Esophagus muscularis mucosa (tissue), 4 donors: ENCODE results near the gene ST8SIA2. TPM values are rescaled to one million over a fixed set of nuclear protein-coding genes. Genes with fewer than 3 reads are reported as not detected.

Source experiments
- DNase-seq: peaks from one replicate; pipeline ENCODE4 v3.0.0-alpha.2; 2017; ENCODE audit errors: extremely low spot score
- H3K27ac ChIP-seq, 4 donors: fragments of 200-600 bp; sonication (generic); replicated peaks in 1 of 4; 1 replicate in 3 of 4; 2 replicates in 1 of 4; pipeline ENCODE4 v1.5.1; 2016 to 2019; ENCODE audit warnings: mild to moderate bottlenecking in 1 of 4
- H3K27me3 ChIP-seq, 4 donors: fragments of 200-600 bp; sonication (generic); one replicate each; pipeline versions ENCODE4 v1.5.1 to v1.6.0; 2016 to 2019
- H3K36me3 ChIP-seq, 4 donors: fragments of 200-600 bp; sonication (generic); one replicate each; pipeline ENCODE4 v1.5.1; 2016 to 2019
- H3K4me1 ChIP-seq, 4 donors: fragments of 200-600 bp; sonication (generic); one replicate each; pipeline ENCODE4 v1.5.1; 2016 to 2019
- H3K4me3 ChIP-seq, 4 donors: fragments of 200-600 bp; sonication (generic); 1 replicate in 2 of 4; 2 replicates in 2 of 4; pipeline ENCODE4 v1.5.1; 2016 to 2019; ENCODE audit warnings: mild to moderate bottlenecking in 4 of 4, moderate library complexity in 1 of 4
- H3K9me3 ChIP-seq, 4 donors: fragments of 200-600 bp; sonication (generic); 1 replicate in 3 of 4; 2 replicates in 1 of 4; pipeline ENCODE4 v1.5.1; 2016 to 2019
- CTCF ChIP-seq, 3 experiments: fragments of 200-600 bp in 2 of 3; fragments of 450-650 bp in 1 of 3; sonication (generic) in 2 of 3; IDR thresholded peaks; one replicate each; pipeline ENCODE4 v1.5.1; 2017 to 2019; ENCODE audit warnings: antibody characterized with exemption in 3 of 3, mild to moderate bottlenecking in 2 of 3, moderate library complexity in 1 of 3
- EP300 ChIP-seq: sonication (generic); formaldehyde crosslinking; IDR thresholded peaks from one replicate; pipeline ENCODE4 v1.6.1; 2017; ENCODE audit warnings: antibody characterized with exemption
- POLR2A ChIP-seq: fragments of 450-650 bp; IDR thresholded peaks from one replicate; pipeline ENCODE4 v1.6.1; 2017; ENCODE audit warnings: antibody characterized with exemption, moderate library complexity, mild to moderate bottlenecking, low read depth
- POLR2AphosphoS5 ChIP-seq, 2 donors: sonication (generic); formaldehyde crosslinking; IDR thresholded peaks; one replicate each; pipeline ENCODE4 v1.6.1; 2017; ENCODE audit warnings: antibody characterized with exemption in 2 of 2
- WGBS: methylation state at CpG from one replicate; pipeline ENCODE4 v1.1.5; 2018; 5-methylcytosine and 5-hydroxymethylcytosine counted together
- intact Hi-C: fragments of 100-400 bp; cut with DNase I; formaldehyde crosslinking; loops from one replicate; pipeline ENCODE4 v1.15.1; 2023
- total RNA-seq, 4 donors: library from RNA; depleted of rRNA; stranded (reverse); fragments of >200 nt; gene quantifications; one replicate each; pipeline versions ENCODE4 v1.1.0 to v1.2.1, GENCODE V29; 2016

The ST8SIA2 gene
- total RNA-seq = under 1 TPM in 3 of 4 donors, not detected in 1; 0.13 to 0.57 (median 0.50) TPM

GRCh38 chr15:92393071-92393979, at the start of gene ST8SIA2:
Gene ST8SIA2, plus strand, starts transcription at chr15:92393881. Its CDS starts 184 bp downstream, at chr15:92394065.
- H3K4me3 ChIP-seq = peak within 1 kb of the TSS; percentile 29 to 38 (median 32)
- 3% methylated on average over 47 of the region's 78 CpGs for WGBS
- TF ChIP-seq POLR2A (no peak), EP300 (no peak), CTCF (IDR thresholded peaks at IDR 0.05) (no peak), POLR2AphosphoS5 (IDR thresholded peaks at IDR 0.05) (no peak)
- DNase-seq = no peak
- peaks cover 0 to 94% (median 18%) of the 10 kb centered on the region in 4 donors for H3K27me3 ChIP-seq
- no peaks in the 10 kb centered on the region for H3K36me3 ChIP-seq
- H3K4me1 ChIP-seq = peaks cover 0 to 21% (median 19%) of the 10 kb centered on the region in 4 donors
- no peak within 1 kb of the TSS for H3K27ac ChIP-seq
- intact Hi-C loops = no loop called here
- H3K9me3 ChIP-seq = no peaks in the 10 kb centered on the region

DNA sequence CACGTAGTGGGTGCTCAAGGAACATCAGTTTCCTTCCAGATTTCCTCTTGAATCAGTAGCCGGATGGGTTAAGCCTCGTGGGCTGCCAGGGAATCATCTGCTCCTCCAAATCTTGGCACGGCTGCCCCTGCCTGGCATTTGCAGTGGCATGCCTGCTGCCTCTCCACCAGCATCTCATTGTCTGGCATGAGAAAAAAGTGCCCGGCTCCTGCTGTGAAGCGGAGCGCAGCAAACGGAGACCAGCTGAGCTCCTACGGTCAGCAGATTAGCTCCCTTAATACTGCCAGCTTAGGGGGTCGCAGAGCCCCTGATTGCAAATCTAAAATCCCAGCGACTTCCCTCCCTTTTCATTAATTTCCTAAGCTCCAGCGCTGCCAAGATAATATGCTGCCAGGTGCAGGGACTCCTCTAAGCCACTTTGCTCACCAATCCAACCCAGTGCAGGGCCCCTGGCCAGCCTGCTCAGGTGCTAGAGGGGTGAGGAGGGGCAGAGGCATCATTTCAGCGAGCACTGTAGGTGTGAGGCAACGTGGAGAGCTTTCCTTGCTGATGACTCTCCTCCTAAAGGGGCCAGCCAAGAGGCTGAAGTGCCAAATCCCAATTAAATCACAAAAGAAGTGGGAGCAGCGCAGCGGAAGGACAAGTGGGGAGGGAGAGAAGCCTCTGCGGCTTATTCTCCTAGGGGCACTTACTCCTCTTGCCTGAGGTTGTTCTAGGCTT, 49.6 kb upstream of the ST8SIA2 start:
- DNase-seq = no peak
- intact Hi-C loops = no loop called here
- H3K27ac ChIP-seq = no peak overlapping the region
- WGBS = 37% methylated on average over 11 of the region's 17 CpGs
- no peak overlapping the region for H3K4me3 ChIP-seq
- H3K4me1 ChIP-seq = no peaks in the 10 kb centered on the region
- no peak for TF ChIP-seq CTCF (IDR thresholded peaks at IDR 0.05)
- TF ChIP-seq POLR2AphosphoS5 (IDR thresholded peaks at IDR 0.05) = no peak
- no peak for TF ChIP-seq POLR2A
- TF ChIP-seq EP300 = no peak
- peaks cover 0 to 50% (median 0%) of the 10 kb centered on the region in 4 donors for H3K27me3 ChIP-seq
- no peaks in the 10 kb centered on the region for H3K36me3 ChIP-seq
- peaks cover 0 to 6% (median 0%) of the 10 kb centered on the region in 4 donors for H3K9me3 ChIP-seq

DNA sequence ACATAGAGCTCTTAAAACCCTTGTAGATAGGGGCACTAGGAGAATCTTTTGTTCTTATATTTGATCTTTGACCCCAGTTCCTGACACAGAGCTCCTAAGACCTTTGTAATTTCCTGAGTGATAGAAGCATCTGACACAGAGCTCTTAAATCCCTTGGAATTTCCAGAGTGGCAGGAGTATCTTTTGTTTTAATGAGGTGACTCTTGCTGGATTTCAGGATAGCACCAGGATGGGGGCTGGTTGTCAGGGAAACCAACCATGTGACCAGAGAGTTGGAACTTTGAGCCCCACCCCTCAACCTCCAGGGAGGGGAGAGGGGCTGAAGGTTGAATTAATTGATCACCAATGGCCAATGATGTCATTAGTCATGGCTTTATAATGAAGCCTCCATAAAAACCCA, 47.6 kb upstream of the ST8SIA2 start:
- Histone ChIP-seq H3K9me3 (peaks cover 0 to 6% (median 0%) of the 10 kb centered on the region in 4 donors), H3K4me1 (no peaks in the 10 kb centered on the region), H3K27ac (no peak overlapping the region), H3K27me3 (peaks cover 0 to 50% (median 0%) of the 10 kb centered on the region in 4 donors), H3K4me3 (no peak overlapping the region), H3K36me3 (no peaks in the 10 kb centered on the region)
- intact Hi-C loops = no loop called here
- TF ChIP-seq EP300 (no peak), CTCF (IDR thresholded peaks at IDR 0.05) (no peak), POLR2A (no peak), POLR2AphosphoS5 (IDR thresholded peaks at IDR 0.05) (no peak)
- DNase-seq = no peak

- Histone ChIP-seq H3K4me3 (no peak overlapping the region), H3K27me3 (no peaks in the 10 kb centered on the region), H3K9me3 (no peaks in the 10 kb centered on the region), H3K36me3 (no peaks in the 10 kb centered on the region), H3K4me1 (no peaks in the 10 kb centered on the region), H3K27ac (no peak overlapping the region)
- no peak for DNase-seq
- 93% methylated on average over 3 of the region's 3 CpGs for WGBS
- intact Hi-C loops = no loop called here
- TF ChIP-seq POLR2A (no peak), CTCF (IDR thresholded peaks at IDR 0.05) (no peak), EP300 (no peak), POLR2AphosphoS5 (IDR thresholded peaks at IDR 0.05) (no peak)
Observed at GRCh38 chr15:92355307-92355706, 38.4 kb upstream of the ST8SIA2 start.
